HCT116 (cell line): ENCODE data around the gene ABCB8. TPM values are rescaled to one million over a fixed set of nuclear protein-coding genes. Genes with fewer than 3 reads are reported as not detected.

Experiments
- ATAC-seq: fragments of 200-7000 bp; cut with Tn5 transposase; 2 replicates; pipeline ENCODE4 v1.9.1; 2020; ENCODE audit warnings: mild to moderate bottlenecking, moderate library complexity
- BruUV-seq: library from RNA; stranded (reverse); fragments of 400-500 nt; replicated peaks from 2 replicates; lab custom pipeline; 2021; lab: Mats Ljungman, UMichigan
- CTCF ChIA-PET: fragments of 300-600 bp; sonication (Branson Sonifier 250); formaldehyde crosslinking; loops from one replicate; lab custom pipeline; 2021; ENCODE audit warnings: antibody characterized with exemption; lab: Charles Lee
- POLR2A ChIA-PET: fragments of 300-600, 350-600 bp; sonication (Branson Sonifier 250); formaldehyde crosslinking; loops from one replicate; lab custom pipeline; 2021; ENCODE audit warnings: antibody characterized with exemption; lab: Charles Lee
- RAD21 ChIA-PET, 2 experiments: fragments of 300-600 bp; sonication (Branson Sonifier 250); formaldehyde crosslinking; loops; one replicate each; lab custom pipeline; 2023; ENCODE audit warnings: low total read pairs in 2 of 2; ENCODE audit not compliant: uncharacterized antibody in 2 of 2, unreplicated experiment in 2 of 2, low non-redundant PET in 1 of 2; lab: Charles Lee
- DNase-seq: peaks from one replicate; pipeline ENCODE4 v3.0.0-alpha.2; 2010; ENCODE audit warnings: low read depth, low spot score
- H2AFZ ChIP-seq: fragments of 200-600 bp; shearing (Covaris generic), sonication (generic); 2 replicates; pipeline ENCODE4 v1.6.1; 2017; ENCODE audit warnings: low read depth, mixed run types, mixed read lengths, antibody characterized with exemption, low read length; ENCODE audit not compliant: poor library complexity, severe bottlenecking
- H3K27ac ChIP-seq: 2 replicates; pipeline ENCODE4 v1.5.1; 2012; ENCODE audit warnings: low read depth, low read length
- H3K27me3 ChIP-seq: fragments of 200-600 bp; sonication (generic); 2 replicates; pipeline ENCODE4 v1.6.1; 2016; ENCODE audit warnings: mixed run types, low read length, mixed read lengths; ENCODE audit not compliant: insufficient read depth
- H3K36me3 ChIP-seq, 2 experiments: fragments of 200-500 bp in 1 of 2; fragments of 200-600 bp in 1 of 2; sonication (Bioruptor generic) in 1 of 2; sonication (generic) in 1 of 2; 2 replicates each; pipeline versions ENCODE4 v1.5.1 to v1.6.1; 2014 to 2016; ENCODE audit warnings: low read length in 2 of 2, inconsistent platforms in 1 of 2, mixed read lengths in 1 of 2, mixed run types in 1 of 2; ENCODE audit not compliant: insufficient read depth in 2 of 2, control insufficient read depth in 1 of 2
- H3K4me1 ChIP-seq, 2 experiments: fragments of 200-600 bp in 1 of 2; sonication (generic) in 1 of 2; 2 replicates each; pipeline versions ENCODE4 v1.5.1 to v1.6.1; 2012 to 2017; ENCODE audit warnings: low read length in 2 of 2, inconsistent platforms in 1 of 2, mild to moderate bottlenecking in 1 of 2, mixed read lengths in 1 of 2, mixed run types in 1 of 2, moderate library complexity in 1 of 2; ENCODE audit not compliant: insufficient read depth in 2 of 2, control insufficient read depth in 1 of 2
- H3K4me2 ChIP-seq: fragments of 200-600 bp; sonication (generic); 2 replicates; pipeline ENCODE4 v1.6.1; 2017; ENCODE audit warnings: mixed run types, low read length, mixed read lengths
- H3K4me3 ChIP-seq, 2 experiments: fragments of 200-600 bp in 1 of 2; sonication (generic) in 1 of 2; replicated peaks in 1 of 2; 2 replicates each; pipeline ENCODE4 v1.5.1; 2011 to 2016; ENCODE audit warnings: low read length in 2 of 2, control low read depth in 1 of 2, low read depth in 1 of 2, mild to moderate bottlenecking in 1 of 2, mixed read lengths in 1 of 2, mixed run types in 1 of 2
- H3K79me2 ChIP-seq: fragments of 200-600 bp; sonication (generic); 2 replicates; pipeline ENCODE4 v1.6.1; 2017; ENCODE audit warnings: mild to moderate bottlenecking, mixed run types, low read length, moderate library complexity, mixed read lengths; ENCODE audit not compliant: insufficient read depth
- H3K9ac ChIP-seq: fragments of 200-600 bp; sonication (generic); 2 replicates; pipeline ENCODE4 v1.6.1; 2016; ENCODE audit warnings: low read length, mixed read lengths
- H3K9me2 ChIP-seq: fragments of 200-600 bp; sonication (generic), shearing (Covaris generic); 2 replicates; pipeline ENCODE4 v1.6.1; 2017; ENCODE audit warnings: mixed run types, mild to moderate bottlenecking, moderate library complexity; ENCODE audit not compliant: insufficient read depth
- H3K9me3 ChIP-seq, 2 experiments: fragments of 200-500 bp in 1 of 2; fragments of 200-600 bp in 1 of 2; sonication (Bioruptor generic) in 1 of 2; sonication (generic) in 1 of 2; 2 replicates each; pipeline ENCODE4 v1.6.1; 2014 to 2017; ENCODE audit warnings: low read length in 2 of 2, mixed read lengths in 2 of 2, inconsistent platforms in 1 of 2, low read depth in 1 of 2, mild to moderate bottlenecking in 1 of 2, mixed run types in 1 of 2, moderate library complexity in 1 of 2; ENCODE audit not compliant: control insufficient read depth in 1 of 2, insufficient read depth in 1 of 2
- H4K20me1 ChIP-seq: fragments of 200-600 bp; sonication (generic), shearing (Covaris generic); 2 replicates; pipeline ENCODE4 v1.6.1; 2017; ENCODE audit warnings: mixed run types, mild to moderate bottlenecking, moderate library complexity; ENCODE audit not compliant: insufficient read depth
- CBX3 ChIP-seq: IDR thresholded peaks from 2 replicates; pipeline ENCODE4 v1.6.1; 2012; ENCODE audit warnings: low read depth
- CEBPB ChIP-seq: IDR thresholded peaks from 2 replicates; pipeline ENCODE4 v1.6.1; 2012; ENCODE audit warnings: low read depth
- EGR1 ChIP-seq: IDR thresholded peaks from 2 replicates; pipeline ENCODE4 v1.6.1; 2012; ENCODE audit warnings: low read depth
- EZH2 ChIP-seq: fragments of 200-600 bp; sonication (generic); IDR thresholded peaks from 2 replicates; pipeline ENCODE4 v1.6.1; 2017; ENCODE audit warnings: antibody characterized with exemption, mixed run types
- EZH2phosphoT487 ChIP-seq: fragments of 200-600 bp; IDR thresholded peaks from 2 replicates; pipeline ENCODE4 v1.6.1; 2018; ENCODE audit warnings: antibody characterized with exemption, borderline replicate concordance
- FOSL1 ChIP-seq: IDR thresholded peaks from 2 replicates; pipeline ENCODE4 v1.6.1; 2012; ENCODE audit warnings: low read depth
- JUND ChIP-seq: IDR thresholded peaks from 2 replicates; pipeline ENCODE4 v1.6.1; 2012
- POLR2A ChIP-seq: IDR thresholded peaks from 2 replicates; pipeline ENCODE4 v1.7.0; 2011; ENCODE audit warnings: borderline replicate concordance; ENCODE audit not compliant: insufficient read depth, insufficient read length; ENCODE audit errors: extremely low read depth
- POLR2AphosphoS5 ChIP-seq: IDR thresholded peaks from 2 replicates; pipeline ENCODE4 v1.6.1; 2011; ENCODE audit warnings: mild to moderate bottlenecking, low read depth, low read length, moderate library complexity
- RAD21 ChIP-seq: IDR thresholded peaks from 2 replicates; pipeline ENCODE4 v1.6.1; 2012; ENCODE audit warnings: low read depth, mild to moderate bottlenecking
- SP1 ChIP-seq: IDR thresholded peaks from 2 replicates; pipeline ENCODE4 v1.6.1; 2012; ENCODE audit warnings: low read depth
- SRF ChIP-seq: IDR thresholded peaks from 2 replicates; pipeline ENCODE4 v1.6.1; 2012; ENCODE audit warnings: low read depth
- TCF7L2 ChIP-seq: IDR thresholded peaks from 2 replicates; pipeline ENCODE4 v1.7.0; 2011; ENCODE audit warnings: borderline replicate concordance, inconsistent platforms; ENCODE audit not compliant: insufficient read depth, insufficient read length; ENCODE audit errors: extremely low read depth
- YY1 ChIP-seq: IDR thresholded peaks from 2 replicates; pipeline ENCODE4 v1.6.1; 2011; ENCODE audit warnings: low read length, low read depth, moderate library complexity, mild to moderate bottlenecking; ENCODE audit not compliant: insufficient replicate concordance; ENCODE audit errors: extremely low read depth
- ZFX ChIP-seq: fragments of 450-650 bp; IDR thresholded peaks from 2 replicates; pipeline ENCODE4 v1.6.1; 2017
- ZNF274 ChIP-seq: fragments of 200-500 bp; sonication (Bioruptor generic); IDR thresholded peaks from 2 replicates; pipeline ENCODE4 v1.6.1; 2014; ENCODE audit warnings: mild to moderate bottlenecking, low read depth, low read length, inconsistent platforms
- intact Hi-C: fragments of 100-400 bp; cut with micrococcal nuclease; formaldehyde crosslinking; loops from 2 replicates; pipeline ENCODE4 v1.10.0; 2022
- total RNA-seq: library from RNA; stranded (reverse); gene quantifications from one replicate; pipeline ENCODE4 v1.2.1, GENCODE V29; 2021; ENCODE audit not compliant: unreplicated experiment
- TF ChIP-seq, protein P1 (sequence below): IDR thresholded peaks from 2 replicates; pipeline ENCODE4 v1.6.1; 2012
- TF ChIP-seq, protein P2 (sequence below): IDR thresholded peaks from 2 replicates; pipeline ENCODE4 v1.6.1; 2012; ENCODE audit warnings: low read depth
- TF ChIP-seq, protein P3 (sequence below): IDR thresholded peaks from 2 replicates; pipeline ENCODE4 v1.6.1; 2012
- TF ChIP-seq, protein P4 (sequence below), 3 experiments: fragments of 200-600 bp in 1 of 3; sonication (generic) in 1 of 3; IDR thresholded peaks in 2 of 3; conservative IDR thresholded peaks in 1 of 3; 2 replicates each; pipeline ENCODE4 v1.5.1; 2012 to 2017; ENCODE audit warnings: low read depth in 2 of 3, low read length in 2 of 3, antibody characterized with exemption in 1 of 3, borderline replicate concordance in 1 of 3, control low read depth in 1 of 3, mild to moderate bottlenecking in 1 of 3, mixed read lengths in 1 of 3, mixed run types in 1 of 3, moderate library complexity in 1 of 3; ENCODE audit not compliant: insufficient read depth in 1 of 3

The ABCB8 gene
- total RNA-seq, 1 experiment from 2014 or later = 55.2 TPM

DNA sequence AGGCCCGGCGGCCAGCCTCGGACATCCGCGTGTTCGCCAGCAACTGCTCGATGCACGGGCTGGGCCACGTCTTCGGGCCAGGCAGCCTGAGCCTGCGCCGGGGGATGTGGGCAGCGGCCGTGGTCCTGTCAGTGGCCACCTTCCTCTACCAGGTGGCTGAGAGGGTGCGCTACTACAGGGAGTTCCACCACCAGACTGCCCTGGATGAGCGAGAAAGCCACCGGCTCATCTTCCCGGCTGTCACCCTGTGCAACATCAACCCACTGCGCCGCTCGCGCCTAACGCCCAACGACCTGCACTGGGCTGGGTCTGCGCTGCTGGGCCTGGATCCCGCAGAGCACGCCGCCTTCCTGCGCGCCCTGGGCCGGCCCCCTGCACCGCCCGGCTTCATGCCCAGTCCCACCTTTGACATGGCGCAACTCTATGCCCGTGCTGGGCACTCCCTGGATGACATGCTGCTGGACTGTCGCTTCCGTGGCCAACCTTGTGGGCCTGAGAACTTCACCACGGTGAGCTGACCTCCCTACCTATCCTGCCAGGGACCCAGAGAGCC lies 20.7 kb downstream of the ABCB8 start:
- Histone ChIP-seq H3K4me3 (no peak overlapping the region), H2AFZ (no peak overlapping the region), H3K9ac (no peak overlapping the region), H3K79me2 (no peaks in the 10 kb centered on the region), H3K36me3 (no peaks in the 10 kb centered on the region), H3K9me3 (no peaks in the 10 kb centered on the region), H4K20me1 (no peaks in the 10 kb centered on the region), H3K27me3 (no peaks in the 10 kb centered on the region), H3K4me2 (no peak overlapping the region), H3K4me1 (no peaks in the 10 kb centered on the region), H3K27ac (no peak overlapping the region), H3K9me2 (no peaks in the 10 kb centered on the region)
- ChIA-PET CTCF (no interaction called here), POLR2A (no interaction called here), RAD21 (no interaction called here)
- BruUV-seq = no TSS peak
- DNase-seq (no peak), ATAC-seq (no peak)
- TF ChIP-seq SP1 = no peak
- TF ChIP-seq, protein P1, sequence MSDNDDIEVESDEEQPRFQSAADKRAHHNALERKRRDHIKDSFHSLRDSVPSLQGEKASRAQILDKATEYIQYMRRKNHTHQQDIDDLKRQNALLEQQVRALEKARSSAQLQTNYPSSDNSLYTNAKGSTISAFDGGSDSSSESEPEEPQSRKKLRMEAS = no peak
- TF ChIP-seq CBX3 = no peak
- TF ChIP-seq POLR2AphosphoS5 = no peak
- TF ChIP-seq YY1 = no peak
- no peak for TF ChIP-seq JUND
- no peak for TF ChIP-seq ZFX
- TF ChIP-seq, protein P2, sequence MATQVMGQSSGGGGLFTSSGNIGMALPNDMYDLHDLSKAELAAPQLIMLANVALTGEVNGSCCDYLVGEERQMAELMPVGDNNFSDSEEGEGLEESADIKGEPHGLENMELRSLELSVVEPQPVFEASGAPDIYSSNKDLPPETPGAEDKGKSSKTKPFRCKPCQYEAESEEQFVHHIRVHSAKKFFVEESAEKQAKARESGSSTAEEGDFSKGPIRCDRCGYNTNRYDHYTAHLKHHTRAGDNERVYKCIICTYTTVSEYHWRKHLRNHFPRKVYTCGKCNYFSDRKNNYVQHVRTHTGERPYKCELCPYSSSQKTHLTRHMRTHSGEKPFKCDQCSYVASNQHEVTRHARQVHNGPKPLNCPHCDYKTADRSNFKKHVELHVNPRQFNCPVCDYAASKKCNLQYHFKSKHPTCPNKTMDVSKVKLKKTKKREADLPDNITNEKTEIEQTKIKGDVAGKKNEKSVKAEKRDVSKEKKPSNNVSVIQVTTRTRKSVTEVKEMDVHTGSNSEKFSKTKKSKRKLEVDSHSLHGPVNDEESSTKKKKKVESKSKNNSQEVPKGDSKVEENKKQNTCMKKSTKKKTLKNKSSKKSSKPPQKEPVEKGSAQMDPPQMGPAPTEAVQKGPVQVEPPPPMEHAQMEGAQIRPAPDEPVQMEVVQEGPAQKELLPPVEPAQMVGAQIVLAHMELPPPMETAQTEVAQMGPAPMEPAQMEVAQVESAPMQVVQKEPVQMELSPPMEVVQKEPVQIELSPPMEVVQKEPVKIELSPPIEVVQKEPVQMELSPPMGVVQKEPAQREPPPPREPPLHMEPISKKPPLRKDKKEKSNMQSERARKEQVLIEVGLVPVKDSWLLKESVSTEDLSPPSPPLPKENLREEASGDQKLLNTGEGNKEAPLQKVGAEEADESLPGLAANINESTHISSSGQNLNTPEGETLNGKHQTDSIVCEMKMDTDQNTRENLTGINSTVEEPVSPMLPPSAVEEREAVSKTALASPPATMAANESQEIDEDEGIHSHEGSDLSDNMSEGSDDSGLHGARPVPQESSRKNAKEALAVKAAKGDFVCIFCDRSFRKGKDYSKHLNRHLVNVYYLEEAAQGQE = no peak
- no peak for TF ChIP-seq EGR1
- TF ChIP-seq POLR2A = no peak
- TF ChIP-seq, protein P3, sequence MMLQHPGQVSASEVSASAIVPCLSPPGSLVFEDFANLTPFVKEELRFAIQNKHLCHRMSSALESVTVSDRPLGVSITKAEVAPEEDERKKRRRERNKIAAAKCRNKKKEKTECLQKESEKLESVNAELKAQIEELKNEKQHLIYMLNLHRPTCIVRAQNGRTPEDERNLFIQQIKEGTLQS = no peak
- no peak for TF ChIP-seq RAD21
- no peak for TF ChIP-seq SRF
- no peak for TF ChIP-seq ZNF274
- TF ChIP-seq EZH2 = no peak
- no peak for TF ChIP-seq TCF7L2
- TF ChIP-seq EZH2phosphoT487 = no peak
- TF ChIP-seq, protein P4, sequence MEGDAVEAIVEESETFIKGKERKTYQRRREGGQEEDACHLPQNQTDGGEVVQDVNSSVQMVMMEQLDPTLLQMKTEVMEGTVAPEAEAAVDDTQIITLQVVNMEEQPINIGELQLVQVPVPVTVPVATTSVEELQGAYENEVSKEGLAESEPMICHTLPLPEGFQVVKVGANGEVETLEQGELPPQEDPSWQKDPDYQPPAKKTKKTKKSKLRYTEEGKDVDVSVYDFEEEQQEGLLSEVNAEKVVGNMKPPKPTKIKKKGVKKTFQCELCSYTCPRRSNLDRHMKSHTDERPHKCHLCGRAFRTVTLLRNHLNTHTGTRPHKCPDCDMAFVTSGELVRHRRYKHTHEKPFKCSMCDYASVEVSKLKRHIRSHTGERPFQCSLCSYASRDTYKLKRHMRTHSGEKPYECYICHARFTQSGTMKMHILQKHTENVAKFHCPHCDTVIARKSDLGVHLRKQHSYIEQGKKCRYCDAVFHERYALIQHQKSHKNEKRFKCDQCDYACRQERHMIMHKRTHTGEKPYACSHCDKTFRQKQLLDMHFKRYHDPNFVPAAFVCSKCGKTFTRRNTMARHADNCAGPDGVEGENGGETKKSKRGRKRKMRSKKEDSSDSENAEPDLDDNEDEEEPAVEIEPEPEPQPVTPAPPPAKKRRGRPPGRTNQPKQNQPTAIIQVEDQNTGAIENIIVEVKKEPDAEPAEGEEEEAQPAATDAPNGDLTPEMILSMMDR (IDR thresholded peaks at IDR 0.05 in 2 of 3, conservative IDR thresholded peaks at IDR 0.05 in 1 of 3; ENCODE audit: borderline replicate concordance in 1 of 3, insufficient read depth in 1 of 3, low read depth in 2 of 3, low read length in 2 of 3) = no peak
- no peak for TF ChIP-seq FOSL1
- no peak for TF ChIP-seq CEBPB
- intact Hi-C loops = no loop called here
